NCI-H1092 (cell line): ENCODE data around the gene RUSF1.
"Not testable (repeated sequence)": the region's sequence is repeated elsewhere in the genome, so short reads cannot be mapped to it uniquely, and the experiment has no call there.

Experiments used
- DNase-seq: peaks from one replicate; lab custom pipeline; 2025; lab: John Stamatoyannopoulos, UW

Gene RUSF1

DNA sequence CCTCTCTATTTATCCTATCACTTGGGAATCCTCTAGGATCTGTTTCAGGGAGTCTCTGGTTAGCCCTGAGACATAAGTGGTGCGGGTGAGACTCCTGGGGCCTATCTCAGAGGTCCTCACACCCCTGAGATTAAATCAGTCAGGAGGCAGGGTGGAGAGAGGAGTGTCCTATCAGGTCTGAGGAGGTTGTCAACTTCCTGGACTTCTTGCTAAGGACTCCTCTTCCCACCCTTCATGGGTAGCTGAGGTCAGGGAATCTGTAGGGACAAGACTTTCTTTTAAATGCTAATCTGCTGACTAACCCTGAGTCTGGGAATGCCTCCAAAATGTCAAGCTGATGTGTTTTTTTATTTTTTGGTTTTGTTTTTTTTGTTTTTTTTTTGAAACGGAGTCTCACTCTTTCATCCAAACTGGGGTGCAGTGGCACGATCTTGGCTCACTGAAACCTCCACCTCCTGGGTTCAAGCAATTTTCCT lies 55.5 kb downstream of the RUSF1 start:
- no peak for DNase-seq

DNA sequence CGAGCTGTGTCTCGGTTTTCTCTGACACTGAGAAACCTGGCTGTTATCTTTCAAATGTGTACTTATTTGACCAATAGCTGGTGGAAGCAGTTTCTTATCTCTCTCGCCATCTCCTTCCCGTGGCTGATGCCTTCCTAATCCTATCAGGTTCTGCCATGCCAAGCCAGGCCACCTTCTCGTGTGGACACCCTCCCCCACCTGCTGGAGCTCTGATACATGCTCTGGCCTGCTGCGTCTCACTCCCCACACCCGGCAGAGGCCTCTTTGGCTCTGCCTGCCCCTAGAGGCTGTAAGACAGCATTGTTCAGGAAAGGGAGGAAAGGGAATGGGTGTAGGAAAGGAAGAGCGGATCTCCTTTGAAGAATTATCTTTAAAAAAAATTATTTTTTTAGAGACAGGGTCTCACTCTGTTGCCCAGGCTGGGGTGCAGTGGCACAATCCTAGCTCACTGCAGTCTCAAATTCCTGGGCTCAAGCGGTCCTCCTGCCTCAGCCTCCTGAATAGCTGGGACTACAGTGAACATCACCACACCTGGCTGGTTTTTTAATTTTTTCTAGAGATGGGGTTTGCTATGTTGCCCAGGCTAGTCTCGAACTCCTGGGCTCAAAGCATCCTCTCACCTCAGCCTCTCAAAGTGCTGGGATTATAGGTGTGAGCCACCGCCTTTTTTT lies 56.4 kb downstream of the RUSF1 start:
- DNase-seq: peak; percentile 34

- DNase-seq: no peak
These were observed 57.0 kb downstream of the RUSF1 start for GRCh38 chr16:31451201-31451600.

DNA sequence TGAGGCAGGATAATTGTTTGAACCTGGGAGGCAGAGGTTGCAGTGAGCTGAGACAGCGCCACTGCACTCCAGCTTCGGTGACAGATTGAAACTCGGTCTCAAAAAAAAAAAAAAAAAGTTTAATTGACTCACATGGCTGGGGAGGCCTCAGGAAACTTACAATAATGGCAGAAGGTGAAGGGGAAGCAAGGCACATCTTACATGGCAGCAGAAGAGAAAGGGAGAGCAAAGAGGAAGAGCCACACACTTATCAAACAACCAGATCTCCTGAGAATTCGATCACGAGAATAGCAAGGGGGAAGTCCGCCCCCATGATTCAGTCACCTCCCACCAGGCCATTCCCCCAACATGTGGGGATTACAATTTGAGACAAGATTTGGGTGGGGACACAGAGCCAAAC lies 62.3 kb downstream of the RUSF1 start:
- not testable (repeated sequence) for DNase-seq

DNA sequence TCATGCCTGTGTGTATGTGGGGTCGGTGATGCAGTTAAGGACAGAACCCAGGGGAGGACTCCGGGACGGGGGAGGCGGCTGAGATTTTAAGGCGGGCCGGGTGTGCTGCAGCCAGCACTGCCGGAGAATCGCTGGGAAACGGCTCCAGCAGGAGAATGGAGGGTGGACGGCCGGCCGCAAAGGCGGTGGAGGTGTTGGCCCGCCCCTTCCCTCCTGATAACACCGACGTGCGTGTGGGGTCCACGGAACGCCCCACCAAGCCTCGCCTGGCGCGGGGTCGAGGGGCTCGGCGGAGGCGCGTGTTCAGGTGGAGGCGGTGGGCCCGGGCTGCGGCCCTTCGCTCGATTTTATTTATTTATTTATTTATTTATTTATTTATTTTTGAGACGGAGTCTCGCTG lies 66.2 kb downstream of the RUSF1 start:
- DNase-seq: no peak

DNA sequence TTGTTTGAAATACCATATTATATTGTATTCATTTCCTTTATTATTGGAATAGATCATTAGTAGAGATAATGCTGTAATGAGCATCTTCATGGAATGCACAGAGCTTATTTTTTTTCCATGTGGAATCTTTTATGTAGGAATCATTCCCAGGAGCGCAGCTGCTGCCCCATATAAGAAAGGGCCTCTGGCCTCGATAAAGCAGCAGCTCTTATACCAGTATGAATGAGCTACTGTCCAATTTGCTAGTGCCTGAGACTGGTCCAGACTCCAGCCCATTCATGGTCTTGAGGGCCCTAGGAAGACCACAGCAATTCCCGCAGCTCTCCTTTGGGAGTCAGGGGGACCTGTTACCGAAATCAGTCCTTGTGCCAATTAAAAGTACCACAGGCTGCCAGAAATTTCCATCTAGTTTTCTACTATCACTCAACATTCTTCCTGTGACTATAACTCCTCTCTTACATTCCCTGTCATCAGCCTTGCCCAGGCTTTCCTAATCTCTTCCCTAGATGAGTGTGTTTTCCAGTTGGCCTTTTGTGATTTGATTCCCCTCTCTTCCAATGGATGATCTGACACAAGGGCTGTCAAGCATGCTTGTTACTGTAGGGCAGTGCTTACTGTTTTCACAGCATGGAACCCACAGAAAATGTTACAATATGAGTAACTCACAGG lies 67.5 kb downstream of the RUSF1 start:
- no peak for DNase-seq

DNA sequence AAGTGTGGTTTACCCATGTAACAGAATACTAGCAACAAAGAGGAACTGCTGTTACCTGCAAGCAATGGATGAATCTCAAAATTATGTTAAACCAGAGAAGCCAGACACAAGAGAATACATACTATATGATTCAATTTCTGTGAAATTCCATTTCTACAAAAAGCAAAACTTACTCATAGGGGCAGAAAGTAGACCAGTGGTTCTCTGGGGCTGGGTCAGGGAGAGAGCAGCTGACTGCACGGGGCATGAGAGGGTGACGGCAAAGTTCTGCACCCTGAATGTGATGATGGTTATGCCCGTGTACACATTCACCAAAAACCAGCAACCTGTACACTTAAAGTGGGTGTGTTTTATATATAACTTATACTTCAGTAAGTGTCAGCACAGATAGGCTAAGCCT lies 68.7 kb downstream of the RUSF1 start:
- DNase-seq: no peak
